Measurements from ENCODE around the gene ALX3.
"Not testable (repeated sequence)": the region's sequence is repeated elsewhere in the genome, so short reads cannot be mapped to it uniquely, and the experiment has no call there.

The ALX3 gene

DNA sequence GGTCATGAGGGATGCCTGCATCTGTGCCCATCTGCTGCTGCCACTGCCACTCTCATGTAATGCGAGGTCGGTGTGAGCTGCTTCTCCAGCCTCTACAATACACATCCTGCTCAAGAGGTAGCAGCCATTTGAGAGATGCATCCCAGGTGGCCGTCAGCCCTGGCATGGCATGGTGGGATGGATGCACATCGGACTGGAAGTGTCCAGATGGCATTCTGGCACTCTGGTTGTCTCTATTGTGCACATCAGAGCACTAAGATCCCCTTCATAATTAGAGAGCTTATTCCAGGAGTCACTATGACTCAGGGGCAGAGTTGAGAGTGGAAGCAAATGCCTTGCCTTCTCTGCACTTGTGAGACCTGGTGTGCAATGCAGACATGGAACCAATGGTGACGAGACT is 32.2 kb downstream of the ALX3 start:
- DNase-seq: no peak

DNA sequence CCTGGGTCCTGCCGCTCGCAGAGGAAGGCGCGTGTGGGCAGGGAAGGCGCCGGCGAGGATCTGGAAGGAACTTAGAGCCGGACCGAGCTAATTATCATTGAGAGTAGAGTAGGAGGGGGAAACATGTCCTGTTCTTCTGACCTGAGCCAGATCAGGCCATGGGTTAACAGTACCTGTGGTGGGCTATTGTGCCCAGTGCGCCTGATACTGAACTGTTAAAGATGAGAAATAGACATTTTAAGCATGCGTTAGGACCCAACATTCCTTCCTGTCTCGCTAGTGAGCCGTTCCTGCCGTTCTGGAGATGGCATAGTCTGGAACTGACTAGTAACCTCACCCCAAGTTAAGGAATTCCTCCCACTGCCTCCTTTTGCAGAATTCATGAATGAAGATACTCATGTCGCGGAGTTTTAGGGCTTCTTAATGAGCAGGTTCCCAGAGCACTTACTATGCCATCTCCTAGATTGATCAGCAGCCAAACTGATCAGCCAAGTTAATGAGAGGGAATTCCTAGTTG is 35.2 kb downstream of the ALX3 start:
- no peak for DNase-seq

DNA sequence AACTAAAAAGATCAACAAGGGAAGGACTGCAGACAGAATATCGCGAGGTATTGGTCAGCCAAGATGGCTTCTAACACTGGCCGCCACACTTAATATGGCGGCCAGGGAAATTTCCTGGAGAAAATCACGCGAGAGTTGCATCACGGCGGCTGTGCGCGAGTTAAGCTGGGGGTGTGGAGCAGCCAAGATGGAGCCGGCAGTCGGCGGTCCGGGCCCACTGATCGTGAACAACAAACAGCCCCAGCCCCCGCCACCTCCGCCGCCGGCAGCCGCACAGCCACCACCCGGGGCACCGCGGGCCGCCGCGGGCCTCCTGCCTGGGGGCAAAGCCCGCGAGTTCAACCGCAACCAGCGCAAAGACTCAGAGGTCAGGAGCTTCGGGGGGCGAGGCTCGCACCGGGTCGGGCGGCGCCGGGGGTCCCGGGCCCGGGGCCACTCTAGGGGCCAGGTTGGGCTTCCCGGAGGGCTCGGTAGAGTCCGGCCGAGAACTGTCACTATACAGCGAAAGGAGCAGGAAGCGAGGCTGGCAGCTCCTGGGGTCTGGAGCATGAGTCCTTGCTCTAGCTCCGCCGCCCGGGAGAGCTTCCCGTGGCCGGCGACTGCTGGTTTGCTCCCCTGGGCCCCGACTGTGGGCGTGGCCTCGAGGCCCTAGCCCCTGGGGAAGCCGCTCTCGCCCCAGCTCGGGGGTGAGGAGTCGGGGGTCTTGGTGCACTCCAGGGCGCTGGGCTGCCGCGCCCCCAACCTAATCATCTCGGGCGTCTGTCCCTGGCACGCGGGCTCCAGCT is 35.8 kb downstream of the ALX3 start, which contains the start of gene STRIP1:
Gene STRIP1 (plus strand): TSS at position 174 of the 785 bp plus-strand sequence. CDS start 14 bp downstream, at position 188.
- DNase-seq: peak; percentile 61

DNA sequence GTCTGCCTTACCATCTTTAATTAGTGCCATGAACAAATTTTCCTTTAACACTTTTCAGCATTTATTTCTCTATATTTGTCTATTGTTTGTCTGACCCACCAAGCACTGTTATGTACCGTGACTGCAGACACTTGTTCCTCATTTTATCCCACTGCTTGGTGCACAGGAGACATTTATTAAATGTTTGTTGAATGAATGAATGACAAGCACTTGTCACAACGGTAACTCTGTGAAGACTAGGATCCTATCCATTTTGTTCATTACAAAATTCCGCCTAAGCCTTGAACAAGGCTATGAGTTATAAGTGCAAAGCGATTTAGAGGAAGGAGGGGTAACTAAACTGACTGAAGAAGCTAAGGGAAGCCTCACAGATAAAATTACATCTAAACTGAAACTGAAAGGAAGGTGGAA is 36.4 kb downstream of the ALX3 start:
- no peak for DNase-seq

DNA sequence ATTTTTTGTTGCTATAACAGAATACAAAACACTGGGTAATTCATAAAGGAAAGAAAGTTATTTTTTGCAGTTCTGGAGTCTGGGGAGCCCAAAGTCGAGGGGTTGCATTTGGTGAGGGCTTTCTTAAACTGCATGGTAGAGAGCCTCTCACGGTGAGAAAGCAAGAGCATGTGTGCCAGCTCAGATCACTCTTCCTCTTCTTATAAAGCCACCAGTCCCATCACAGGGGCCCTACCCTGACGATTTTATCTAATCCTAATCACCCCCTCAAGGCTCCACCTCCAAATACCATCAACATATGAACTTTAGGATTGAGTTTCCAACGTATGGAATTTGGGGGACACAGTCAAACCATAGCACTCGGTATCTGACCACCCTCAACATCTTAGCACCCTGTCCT is 37.1 kb downstream of the ALX3 start:
- DNase-seq: no peak

DNA sequence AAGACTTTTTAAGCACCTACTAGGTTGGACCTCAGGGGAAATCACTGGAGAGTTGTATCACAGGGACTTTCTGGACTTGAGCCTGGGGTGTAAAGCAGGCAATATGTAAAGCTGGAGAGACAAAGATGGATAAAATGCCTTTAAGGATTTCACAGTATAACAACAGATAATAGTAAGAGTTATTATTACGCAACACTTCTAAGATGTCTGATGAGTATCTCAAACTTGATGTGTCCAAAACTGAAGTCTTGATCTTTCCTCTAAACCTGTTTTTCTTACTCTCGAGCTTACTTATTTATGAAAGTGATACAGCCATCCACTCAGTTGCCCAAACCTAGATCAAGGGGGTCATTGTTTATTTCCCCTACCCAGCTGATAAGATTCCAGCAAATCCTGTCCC is 38.1 kb downstream of the ALX3 start:
- DNase-seq: no peak

DNA sequence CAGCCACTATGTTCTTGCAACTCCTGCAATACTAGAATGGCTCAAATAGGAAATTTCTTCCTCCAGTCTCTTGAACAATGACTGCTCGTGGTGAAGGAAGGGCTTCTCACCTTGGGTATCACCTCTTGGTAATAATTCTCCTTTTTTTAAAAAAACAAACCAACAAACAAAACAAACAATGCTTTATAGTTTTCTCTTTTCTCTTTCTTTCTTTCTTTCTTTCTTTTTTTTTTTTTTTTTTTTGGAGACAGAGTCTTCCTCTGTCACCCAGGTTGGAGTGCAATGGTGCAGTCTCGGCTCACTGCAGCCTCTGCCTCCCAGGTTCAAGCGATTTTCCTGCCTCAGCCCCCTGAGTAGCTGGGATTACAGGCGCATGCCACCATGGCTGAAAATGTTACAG is 39.8 kb downstream of the ALX3 start:
- not testable (repeated sequence) for DNase-seq

DNA sequence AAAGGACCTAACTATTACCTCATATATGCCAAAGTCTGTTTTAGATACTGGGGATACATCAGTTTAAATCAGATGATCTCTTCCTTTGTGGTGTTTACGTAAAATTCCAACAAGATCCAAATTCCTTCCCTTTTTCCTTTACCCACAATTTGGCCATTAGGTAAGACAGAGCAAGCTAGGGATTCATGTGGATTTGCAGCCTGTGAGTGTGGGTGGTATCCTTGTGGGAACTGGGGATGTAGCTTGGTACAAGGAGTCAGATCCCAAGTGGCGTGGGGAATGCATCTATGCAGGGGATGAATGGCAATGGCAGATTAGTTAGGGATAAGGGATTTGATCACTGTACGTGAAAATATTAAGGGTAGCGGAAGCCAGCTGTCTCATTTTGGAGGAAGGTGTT is 45.9 kb downstream of the ALX3 start:
- no peak for DNase-seq

DNA sequence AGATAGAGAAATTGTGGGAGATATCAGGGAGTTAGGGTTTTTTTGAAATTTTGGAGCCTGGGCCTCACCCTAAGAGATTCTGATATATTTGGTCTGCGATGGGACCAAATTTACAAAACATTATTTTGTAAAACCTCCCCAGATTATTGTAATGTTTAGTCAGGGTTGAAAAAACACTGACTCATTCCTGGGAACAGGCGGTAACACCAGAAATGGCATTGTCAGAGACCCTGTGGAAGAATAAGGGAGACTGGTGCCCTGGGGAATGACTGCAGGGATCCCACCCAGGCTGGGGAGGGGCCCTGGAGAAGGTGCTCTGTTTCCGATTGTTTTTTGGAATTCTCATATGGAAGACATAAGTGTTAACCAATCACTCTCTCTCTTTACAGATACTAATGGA is 49.2 kb downstream of the ALX3 start:
- no peak for DNase-seq

DNA sequence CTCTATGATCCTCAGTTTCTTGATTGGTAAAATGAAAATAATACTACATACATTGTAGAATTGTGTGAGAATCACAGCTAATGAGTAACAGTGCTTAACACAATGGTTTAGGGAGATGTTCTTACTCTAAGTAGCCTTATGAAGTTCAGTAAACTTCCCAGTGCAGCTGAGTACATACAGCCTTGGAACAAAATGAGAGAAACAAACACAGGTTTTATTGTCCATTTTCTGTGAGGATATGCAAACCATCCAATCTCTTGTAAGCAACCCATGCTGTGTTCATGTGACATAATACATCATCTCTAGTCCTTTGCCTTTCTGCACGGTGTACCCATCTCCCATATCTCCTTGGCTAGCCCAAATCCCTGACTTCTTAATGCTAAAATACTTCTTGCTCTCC is 50.7 kb downstream of the ALX3 start:
- no peak for DNase-seq

DNA sequence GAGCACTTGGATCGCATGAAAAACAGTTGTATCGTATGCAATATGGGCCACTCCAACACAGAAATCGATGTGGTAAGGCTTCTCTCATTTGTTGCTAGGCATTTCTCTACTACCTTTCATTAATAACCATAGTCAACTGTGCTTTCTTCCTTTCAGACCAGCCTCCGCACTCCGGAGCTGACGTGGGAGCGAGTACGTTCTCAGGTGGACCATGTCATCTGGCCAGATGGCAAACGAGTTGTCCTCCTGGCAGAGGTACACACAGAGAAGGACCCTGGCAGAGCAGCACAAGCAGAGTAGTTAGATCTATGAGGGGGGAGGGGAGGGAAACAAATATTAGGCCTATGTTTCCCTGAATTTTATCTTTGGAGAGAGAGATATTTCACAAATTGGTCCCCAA is 52.1 kb downstream of the ALX3 start:
- no peak for DNase-seq

DNA sequence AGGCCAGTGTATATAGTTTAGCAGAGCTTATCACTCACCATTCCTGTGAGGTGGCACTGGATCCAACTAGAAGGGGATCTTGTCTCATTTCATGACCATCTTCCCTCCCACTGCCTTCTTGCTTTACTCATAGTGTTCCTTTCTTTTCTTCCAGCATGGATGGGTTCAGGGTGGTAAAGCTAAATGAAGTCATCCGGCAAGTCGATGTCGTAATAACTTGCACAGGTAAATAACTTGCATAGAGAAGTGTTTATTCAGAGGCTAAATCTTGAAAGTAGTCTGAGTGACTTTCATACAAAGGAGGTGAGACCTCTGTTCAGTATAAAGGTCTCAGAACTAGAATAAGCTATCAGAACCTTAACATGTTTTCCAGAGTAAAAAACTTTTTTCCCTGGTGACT is 52.7 kb downstream of the ALX3 start:
- DNase-seq: no peak

DNA sequence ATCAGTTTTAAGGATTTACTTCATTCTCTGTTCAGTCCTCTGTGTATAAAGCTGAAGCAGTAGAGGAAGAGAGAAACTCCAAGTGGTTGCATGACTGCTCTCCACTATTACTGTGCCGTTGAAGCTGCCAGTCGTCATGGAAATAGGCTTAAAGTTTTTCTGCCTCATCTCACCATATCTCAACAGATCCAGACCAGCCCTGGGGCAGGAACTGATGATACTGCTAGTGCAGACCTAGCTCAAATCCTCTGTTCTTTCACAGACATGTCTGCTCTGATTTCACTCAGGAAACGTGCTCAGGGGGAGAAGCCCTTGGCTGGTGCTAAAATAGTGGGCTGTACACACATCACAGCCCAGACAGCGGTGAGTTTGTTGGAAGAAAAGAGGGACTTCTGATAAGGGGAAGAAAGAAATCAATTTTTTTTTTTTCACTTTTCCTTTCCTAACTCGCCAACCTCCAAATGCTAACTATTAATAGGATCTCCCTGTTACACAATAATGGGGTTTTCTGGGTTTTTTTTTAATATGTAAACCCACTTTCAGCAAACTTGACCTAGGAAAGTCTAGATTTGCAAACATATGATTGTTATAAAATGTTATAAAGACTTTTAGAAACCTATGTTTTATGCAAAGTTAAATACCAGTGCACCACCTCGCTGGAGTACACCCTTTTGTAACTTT is 58.2 kb downstream of the ALX3 start:
- no peak for DNase-seq

DNA sequence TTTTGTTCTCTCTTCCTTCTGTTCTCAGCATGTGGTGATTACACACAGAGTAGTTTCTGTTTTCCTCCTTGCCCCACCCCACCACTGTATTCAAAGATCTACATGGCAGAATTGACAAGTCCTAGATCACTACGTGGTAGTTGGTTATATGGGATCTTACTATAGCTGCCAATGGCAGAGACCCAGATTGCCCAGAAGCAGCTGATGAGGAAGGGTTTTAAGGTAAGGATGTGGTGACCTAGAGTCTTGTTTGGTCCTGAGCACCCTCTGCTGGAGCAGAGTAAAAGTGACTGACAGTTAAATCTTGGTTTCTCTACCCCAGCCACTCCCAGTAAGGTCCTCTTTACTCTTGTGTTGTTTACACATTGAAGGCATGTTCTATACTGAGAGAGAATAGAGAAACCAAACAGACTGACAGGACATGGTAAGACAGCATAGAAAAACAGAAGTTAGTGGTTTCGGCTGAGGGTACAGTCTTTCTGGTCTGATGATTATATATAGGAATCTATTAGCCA is 58.9 kb downstream of the ALX3 start:
- peak; percentile 16 for DNase-seq

Data from NCI-H524 treated with DMSO at 0.1 percent for 48 hours (cell line).